GM18526 (cell line): ENCODE data around the gene NEU2.

ENCODE experiments used
- POLR2A ChIP-seq: IDR thresholded peaks from 3 replicates; pipeline ENCODE4 v1.6.1; 2011; ENCODE audit not compliant: insufficient read length; ENCODE audit errors: extremely low read depth

Gene NEU2

GRCh38 chr2:233075141-233075965, 42.9 kb downstream of the NEU2 start:
- TF ChIP-seq POLR2A = no peak

GRCh38 chr2:233075966-233076339, 43.5 kb downstream of the NEU2 start:
- peak; percentile 27 for TF ChIP-seq POLR2A

- no peak for TF ChIP-seq POLR2A
These were observed 44.3 kb downstream of the NEU2 start for GRCh38 chr2:233076749-233077148.

GRCh38 chr2:233079473-233079877, 47.0 kb downstream of the NEU2 start:
- TF ChIP-seq POLR2A = no peak

GRCh38 chr2:233079953-233080835, 47.7 kb downstream of the NEU2 start:
- TF ChIP-seq POLR2A = no peak

- peak; percentile 5 for TF ChIP-seq POLR2A
These were observed 48.4 kb downstream of the NEU2 start for GRCh38 chr2:233080836-233081229.

GRCh38 chr2:233081232-233081730, 48.8 kb downstream of the NEU2 start:
- TF ChIP-seq POLR2A = no peak

GRCh38 chr2:233081731-233082221, 49.3 kb downstream of the NEU2 start:
- TF ChIP-seq POLR2A = no peak

- peak; percentile 39 for TF ChIP-seq POLR2A
These were observed 49.9 kb downstream of the NEU2 start for GRCh38 chr2:233082222-233082930.

- TF ChIP-seq POLR2A = peak; percentile 23
These were observed 50.7 kb downstream of the NEU2 start for GRCh38 chr2:233082931-233083755.

- TF ChIP-seq POLR2A = no peak
These were observed 51.3 kb downstream of the NEU2 start for GRCh38 chr2:233083782-233084181.

- TF ChIP-seq POLR2A = peak; percentile 17
These were observed 52.0 kb downstream of the NEU2 start for GRCh38 chr2:233084488-233084887.
